Subcutaneous adipose tissue (tissue), 4 donors: ENCODE results near the gene CCNJ. TPM values are rescaled to one million over a fixed set of nuclear protein-coding genes. Genes with fewer than 3 reads are reported as not detected.

Source experiments
- CTCF ChIP-seq: fragments of 450-650 bp; IDR thresholded peaks from one replicate; pipeline ENCODE4 v1.5.1; 2016; ENCODE audit warnings: low read depth, mild to moderate bottlenecking, control low read depth, antibody characterized with exemption, moderate library complexity
- total RNA-seq, 4 donors: library from RNA; depleted of rRNA; stranded (reverse); fragments of >200 nt; gene quantifications; one replicate each; pipeline ENCODE4 v1.1.0, GENCODE V29; 2016

The CCNJ gene
- 1 to 10 TPM; 2.6 to 5.6 (median 4.8) TPM for total RNA-seq

GRCh38 chr10:96043033-96043892 lies at the start of gene CCNJ:
CCNJ (plus strand) TSS chr10:96043583; CDS start chr10:96044394, 811 bp downstream.
- TF ChIP-seq CTCF: no peak

- no peak for TF ChIP-seq CTCF
These were observed 45.1 kb upstream of the CCNJ start for GRCh38 chr10:95998255-95998784.

- TF ChIP-seq CTCF: no peak
These were observed 29.4 kb upstream of the CCNJ start for GRCh38 chr10:96013956-96014355.

- TF ChIP-seq CTCF: no peak
These were observed 28.8 kb upstream of the CCNJ start for GRCh38 chr10:96014473-96015102.

- TF ChIP-seq CTCF: no peak
These were observed 26.1 kb upstream of the CCNJ start for GRCh38 chr10:96017191-96017687.

- TF ChIP-seq CTCF: no peak
These were observed 22.1 kb upstream of the CCNJ start for GRCh38 chr10:96021332-96021731.

GRCh38 chr10:96022739-96023138 lies 20.6 kb upstream of the CCNJ start:
- no peak for TF ChIP-seq CTCF
